GM18502 (cell line): Measurements from ENCODE around the gene SNX6.
"Not testable (repeated sequence)": the region's sequence is repeated elsewhere in the genome, so short reads cannot be mapped to it uniquely, and the experiment has no call there.

Experiments used
- ATAC-seq: cut with Tn5 transposase; IDR thresholded peaks from one replicate; pipeline ENCODE4 v1.9.1; 2021; ENCODE audit warnings: mild to moderate bottlenecking; ENCODE audit not compliant: unreplicated experiment, poor library complexity

Gene SNX6

GRCh38 chr14:34571771-34572170 lies 58.2 kb downstream of the SNX6 start:
- ATAC-seq: no peak

- ATAC-seq: no peak
Measured at GRCh38 chr14:34569750-34570149, 60.2 kb downstream of the SNX6 start.

- no peak for ATAC-seq
Measured at GRCh38 chr14:34568803-34569202, 61.1 kb downstream of the SNX6 start.

- ATAC-seq: no peak
Measured at GRCh38 chr14:34562776-34563150, 67.2 kb downstream of the SNX6 start.

- not testable (repeated sequence) for ATAC-seq
Measured at GRCh38 chr14:34562037-34562775, 67.7 kb downstream of the SNX6 start.

GRCh38 chr14:34556498-34556829 lies 73.5 kb downstream of the SNX6 start:
- peak; percentile 59 for ATAC-seq

- peak; percentile 79 for ATAC-seq
Measured at GRCh38 chr14:34555583-34556497, 74.1 kb downstream of the SNX6 start.

- ATAC-seq: no peak
Measured at GRCh38 chr14:34554540-34555250, 75.3 kb downstream of the SNX6 start.

GRCh38 chr14:34549276-34549966 lies 80.5 kb downstream of the SNX6 start:
- ATAC-seq: not testable (repeated sequence)

GRCh38 chr14:34548472-34548981 lies 81.4 kb downstream of the SNX6 start:
- ATAC-seq: no peak

GRCh38 chr14:34547136-34547520 lies 82.8 kb downstream of the SNX6 start:
- ATAC-seq: peak; percentile 34

GRCh38 chr14:34546272-34547135 lies 83.4 kb downstream of the SNX6 start:
- ATAC-seq: peak; percentile 78

- ATAC-seq: not testable (repeated sequence)
Measured at GRCh38 chr14:34540181-34541059, 89.5 kb downstream of the SNX6 start.

GRCh38 chr14:34539407-34540180 lies 90.4 kb downstream of the SNX6 start, which contains the start of gene EAPP:
EAPP (minus strand) TSS chr14:34539701; CDS start chr14:34539628, 73 bp downstream.
- peak; percentile 100 for ATAC-seq

- peak; percentile 22 for ATAC-seq
Measured at GRCh38 chr14:34538871-34539406, 91.0 kb downstream of the SNX6 start.

- ATAC-seq: not testable (repeated sequence)
Measured at GRCh38 chr14:34538096-34538495, 91.9 kb downstream of the SNX6 start.

GRCh38 chr14:34537677-34538009 lies 92.3 kb downstream of the SNX6 start:
- ATAC-seq: no peak
